K562 (cell line): ENCODE measurements around the gene ATG13. TPM values are rescaled to one million over a fixed set of nuclear protein-coding genes. Genes with fewer than 3 reads are reported as not detected.

Source experiments
- CBFB ChIP-seq: sonication (generic); formaldehyde crosslinking; IDR thresholded peaks from 2 replicates; pipeline ENCODE4 v1.4.0; 2020; ENCODE audit warnings: mild to moderate bottlenecking, missing genetic modification reagents
- CCNT2 ChIP-seq: IDR thresholded peaks from 2 replicates; pipeline ENCODE4 v1.6.1; 2011; ENCODE audit warnings: borderline replicate concordance, low read depth, mild to moderate bottlenecking, moderate library complexity, mixed read lengths, low read length; ENCODE audit not compliant: insufficient read length; ENCODE audit errors: extremely low read depth
- CEBPG ChIP-seq, 3 experiments: fragments of 200-800 bp in 1 of 3; sonication (Bioruptor generic) in 1 of 3; sonication (generic) in 1 of 3; formaldehyde crosslinking in 1 of 3; IDR thresholded peaks in 2 of 3; conservative IDR thresholded peaks in 1 of 3; 2 replicates each; pipeline versions ENCODE4 v1.6.1 to v1.8.0; 2016 to 2022; ENCODE audit warnings: missing compliant biosample characterization in 2 of 3, missing genetic modification characterization in 2 of 3, mild to moderate bottlenecking in 1 of 3, missing genetic modification reagents in 1 of 3
- CREB3 ChIP-seq: fragments of 450-650 bp; conservative IDR thresholded peaks from 2 replicates; pipeline ENCODE4 v1.6.1; 2016; ENCODE audit warnings: missing genetic modification characterization, low read depth, mild to moderate bottlenecking, missing compliant biosample characterization, moderate library complexity
- E2F6 ChIP-seq, 2 experiments: IDR thresholded peaks; 2 replicates each; pipeline ENCODE4 v1.6.1; 2011; ENCODE audit warnings: borderline replicate concordance in 1 of 2, control low read depth in 1 of 2, low read depth in 1 of 2, low read length in 1 of 2, mild to moderate bottlenecking in 1 of 2, mixed read lengths in 1 of 2, moderate library complexity in 1 of 2; ENCODE audit not compliant: insufficient read depth in 1 of 2, insufficient read length in 1 of 2, poor library complexity in 1 of 2, severe bottlenecking in 1 of 2; ENCODE audit errors: extremely low read depth in 1 of 2
- HLTF ChIP-seq: fragments of 450-650 bp; IDR thresholded peaks from 2 replicates; pipeline ENCODE4 v1.6.1; 2016
- JUNB ChIP-seq: fragments of 450-650 bp; formaldehyde crosslinking; conservative IDR thresholded peaks from 2 replicates; pipeline ENCODE4 v1.4.0; 2020; ENCODE audit warnings: mild to moderate bottlenecking
- MBD1 ChIP-seq: fragments of 250-450 bp; sonication (Bioruptor Pico); IDR thresholded peaks from 2 replicates; pipeline ENCODE4 v1.8.0; 2022; ENCODE audit warnings: inconsistent platforms
- MIER1 ChIP-seq: fragments of 450-650 bp; IDR thresholded peaks from 2 replicates; pipeline ENCODE4 v1.6.1; 2016; ENCODE audit warnings: antibody characterized with exemption, mild to moderate bottlenecking, low read depth
- NONO ChIP-seq, 2 experiments: fragments of 200-400 bp in 1 of 2; fragments of 450-650 bp in 1 of 2; formaldehyde crosslinking in 1 of 2; IDR thresholded peaks; 2 replicates each; pipeline ENCODE4 v1.6.1; 2017; ENCODE audit warnings: low read depth in 2 of 2, mild to moderate bottlenecking in 2 of 2, moderate library complexity in 2 of 2, low read length in 1 of 2
- POLR2AphosphoS2 ChIP-seq: IDR thresholded peaks from 2 replicates; pipeline ENCODE4 v1.6.1; 2012; ENCODE audit warnings: low read length, improper control_type of control experiment
- RCOR1 ChIP-seq, 2 experiments: IDR thresholded peaks; 2 replicates each; pipeline ENCODE4 v1.6.1; 2012; ENCODE audit warnings: low read depth in 2 of 2, low read length in 2 of 2, borderline replicate concordance in 1 of 2, improper control_type of control experiment in 1 of 2
- SMARCA4 ChIP-seq: fragments of 450-650 bp; IDR thresholded peaks from 2 replicates; pipeline ENCODE4 v1.6.1; 2016
- TAF9B ChIP-seq: fragments of 450-650 bp; IDR thresholded peaks from 2 replicates; pipeline ENCODE4 v1.6.1; 2018; ENCODE audit warnings: mild to moderate bottlenecking; ENCODE audit not compliant: partially characterized antibody
- TFAP4 ChIP-seq: sonication (generic); formaldehyde crosslinking; IDR thresholded peaks from 2 replicates; pipeline ENCODE4 v1.8.0; 2022; ENCODE audit warnings: missing genetic modification reagents, mild to moderate bottlenecking, moderate library complexity, borderline replicate concordance
- ZFP91 ChIP-seq: sonication (generic); formaldehyde crosslinking; IDR thresholded peaks from 2 replicates; pipeline ENCODE4 v1.8.0; 2022; ENCODE audit warnings: mild to moderate bottlenecking, missing genetic modification reagents
- ZNF384 ChIP-seq: IDR thresholded peaks from 2 replicates; pipeline ENCODE4 v1.6.1; 2012; ENCODE audit warnings: low read depth, low read length, improper control_type of control experiment
- ZSCAN29 ChIP-seq: fragments of 450-650 bp; IDR thresholded peaks from 2 replicates; pipeline ENCODE4 v1.6.1; 2017
- polyA plus RNA-seq, 8 experiments: library from polyadenylated mRNA; depleted of rRNA in 4 of 8; stranded (reverse) in 5 of 8; unstranded in 3 of 8; fragments of >200 nt; fragmentation: Nextera tagmentation in 2 of 8; fragmentation: Illumina TruSeq in 1 of 8; extraction: Ambion mirVana in 2 of 8; extraction: Trizol in 1 of 8; gene quantifications; 2 replicates each; pipeline versions ENCODE4 v1.2.1 to v1.2.3, GENCODE V29; 2011 to 2014; ENCODE audit warnings: inconsistent platforms in 1 of 8, missing spikeins in 1 of 8
- total RNA-seq, 7 experiments: library from RNA; depleted of rRNA in 6 of 7; stranded (reverse); fragments of >200 nt in 6 of 7; fragmentation: Illumina TruSeq in 2 of 7; extraction: Trizol in 2 of 7; gene quantifications; 2 replicates each; pipeline versions ENCODE4 v1.2.1 to v1.2.3, GENCODE V29; 2011 to 2021; ENCODE audit warnings: low replicate concordance in 1 of 7

ATG13 gene
- total and polyA plus RNA-seq, 9 of the 15 experiments (the other 6 are each of a cell fraction or from before 2014, with no cell fraction given), result 13.1 to 61.5 (median 36.5) TPM

- TF ChIP-seq ZFP91 (CRISPR knock-in tag) (no peak), MIER1 (no peak; the same call in 1 of the 2 replicates), TAF9B (no peak), POLR2AphosphoS2 (no peak), MBD1 (CRISPR knock-in tag) (no peak), SMARCA4 (0 out of 2 replicates have a peak, but pooled peaks have one; percentile 30), NONO (IDR thresholded peaks at IDR 0.05; ENCODE audit: low read depth in 2 of 2, low read length in 1 of 2) (no peak), E2F6 (IDR thresholded peaks at IDR 0.05; ENCODE audit: borderline replicate concordance in 1 of 2, extremely low read depth in 1 of 2, insufficient read depth in 1 of 2, insufficient read length in 1 of 2, low read depth in 1 of 2, low read length in 1 of 2, poor library complexity in 1 of 2, severe bottlenecking in 1 of 2) (no peak), ZSCAN29 (no peak), CREB3 (tag) (no peak), TFAP4 (CRISPR knock-in tag) (peak; percentile 43; the same call in 1 of the 2 replicates), CCNT2 (no peak), JUNB (no peak), CEBPG (CRISPR knock-in tag; IDR thresholded peaks at IDR 0.05) (no peak), CEBPG (tag; conservative IDR thresholded peaks at IDR 0.05 in 1 of 2, IDR thresholded peaks at IDR 0.05 in 1 of 2) (peak in 1 of 2 experiments; percentile 63; a peak in 2 of 4 replicates), RCOR1 (IDR thresholded peaks at IDR 0.05; ENCODE audit: borderline replicate concordance in 1 of 2, low read depth in 2 of 2, low read length in 2 of 2) (no peak), HLTF (no peak), CBFB (CRISPR knock-in tag) (no peak), ZNF384 (peak; percentile 23)
These were observed 711 bp upstream of the ATG13 start (continued) for GRCh38 chr11:46616551-46617133.
